HG03039 (cell line): ENCODE measurements around the gene WDR12.
"Not testable (repeated sequence)": the region's sequence is repeated elsewhere in the genome, so short reads cannot be mapped to it uniquely, and the experiment has no call there.

Experiments used
- ATAC-seq: cut with Tn5 transposase; IDR thresholded peaks from one replicate; pipeline ENCODE4 v1.9.1; 2021; ENCODE audit warnings: mild to moderate bottlenecking, moderate library complexity; ENCODE audit not compliant: unreplicated experiment

The WDR12 gene

GRCh38 chr2:202905507-202905906 is 6.0 kb downstream of the WDR12 start:
- ATAC-seq: not testable (repeated sequence)

- ATAC-seq: no peak
Observed at GRCh38 chr2:202885190-202885589, 26.3 kb downstream of the WDR12 start.

GRCh38 chr2:202883987-202884675 is 27.3 kb downstream of the WDR12 start:
- no peak for ATAC-seq

- no peak for ATAC-seq
Observed at GRCh38 chr2:202881570-202881969, 29.9 kb downstream of the WDR12 start.

GRCh38 chr2:202877699-202878098 is 33.8 kb downstream of the WDR12 start:
- ATAC-seq: no peak

- ATAC-seq: peak; percentile 49
Observed at GRCh38 chr2:202871300-202872141, 40.0 kb downstream of the WDR12 start, which contains the start of gene ICA1L. TSS of gene ICA1L (minus strand) at chr2:202871766. CDS start at chr2:202829009, 42,757 bp downstream.

GRCh38 chr2:202870431-202871299 is 40.8 kb downstream of the WDR12 start:
- peak; percentile 66 for ATAC-seq

GRCh38 chr2:202861987-202862386 is 49.5 kb downstream of the WDR12 start:
- ATAC-seq: no peak

GRCh38 chr2:202858601-202859000 is 52.9 kb downstream of the WDR12 start:
- no peak for ATAC-seq

- not testable (repeated sequence) for ATAC-seq
Observed at GRCh38 chr2:202849343-202849742, 62.1 kb downstream of the WDR12 start.

GRCh38 chr2:202848813-202849212 is 62.7 kb downstream of the WDR12 start:
- ATAC-seq: no peak

GRCh38 chr2:202847693-202848524 is 63.6 kb downstream of the WDR12 start:
- no peak for ATAC-seq

GRCh38 chr2:202844656-202845055 is 66.8 kb downstream of the WDR12 start:
- no peak for ATAC-seq

- ATAC-seq: no peak
Observed at GRCh38 chr2:202842690-202843089, 68.8 kb downstream of the WDR12 start.

- no peak for ATAC-seq
Observed at GRCh38 chr2:202841090-202841867, 70.2 kb downstream of the WDR12 start.

- ATAC-seq: no peak
Observed at GRCh38 chr2:202831242-202832220, 79.9 kb downstream of the WDR12 start.

- no peak for ATAC-seq
Observed at GRCh38 chr2:202824901-202825300, 86.6 kb downstream of the WDR12 start.
